ENCODE results near the gene SURF6.

GRCh38 chr9:133357656-133358055, 21.7 kb upstream of the SURF6 start:
- TF ChIP-seq CTCF (IDR thresholded peaks at IDR 0.05): no peak
- no peak for TF ChIP-seq POLR2A (IDR thresholded peaks at IDR 0.05)

Data from esophagus squamous epithelium (tissue), 4 donors.